IPS DF 6.9 (cell line): ENCODE results near the gene TARDBP.
"Not testable (repeated sequence)": the region's sequence is repeated elsewhere in the genome, so short reads cannot be mapped to it uniquely, and the experiment has no call there.

Experiments used
- DNase-seq: peaks from one replicate; pipeline ENCODE4 v3.0.0-alpha.2; 2013; ENCODE audit warnings: low read depth, low spot score
- H3K27ac ChIP-seq: one replicate; pipeline ENCODE4 v1.5.1; 2013; ENCODE audit warnings: low read length, control low read depth
- H3K27me3 ChIP-seq: 2 replicates; pipeline ENCODE4 v1.6.1; 2013; ENCODE audit warnings: mild to moderate bottlenecking, low read length; ENCODE audit not compliant: control insufficient read depth, insufficient read depth
- H3K36me3 ChIP-seq: 2 replicates; pipeline ENCODE4 v1.6.1; 2013; ENCODE audit warnings: low read length; ENCODE audit not compliant: control insufficient read depth, insufficient read depth
- H3K4me1 ChIP-seq: 2 replicates; pipeline ENCODE4 v1.6.1; 2013; ENCODE audit warnings: low read length; ENCODE audit not compliant: control insufficient read depth, insufficient read depth
- H3K4me3 ChIP-seq: 2 replicates; pipeline ENCODE4 v1.5.1; 2013; ENCODE audit warnings: mild to moderate bottlenecking, low read length
- H3K9me3 ChIP-seq: 2 replicates; pipeline ENCODE4 v1.6.1; 2013; ENCODE audit warnings: low read length, inconsistent platforms; ENCODE audit not compliant: control insufficient read depth, insufficient read depth
- WGBS: extraction: QIAGEN DNeasy Blood & Tissue Kit; methylation state at CpG from one replicate; pipeline ENCODE4 v1.1.7; 2013; ENCODE audit warnings: mixed read lengths, missing lambda C conversion rate; ENCODE audit not compliant: insufficient read length, insufficient coverage; 5-methylcytosine and 5-hydroxymethylcytosine counted together

The TARDBP gene

GRCh38 chr1:11059968-11060830 is 47.7 kb downstream of the TARDBP start, which contains the start of gene SRM:
Gene SRM, minus strand, starts transcription at chr1:11060018. Its CDS starts 75 bp downstream, at chr1:11059943.
- Histone ChIP-seq H3K9me3 (no peaks in the 10 kb centered on the region), H3K4me3 (peak within 1 kb of the TSS; percentile 91), H3K27ac (no peak within 1 kb of the TSS), H3K27me3 (no peaks in the 10 kb centered on the region), H3K4me1 (0 out of 2 replicates have a peak, but pooled peaks cover 2% of the 10 kb centered on the region), H3K36me3 (peaks cover 10% of the 10 kb centered on the region; the same call in 1 of the 2 replicates)
- no CpG with 5 or more reads among the region's 83 CpGs for WGBS
- peak; percentile 75 for DNase-seq

- Histone ChIP-seq H3K9me3 (no peaks in the 10 kb centered on the region), H3K4me3 (no peak overlapping the region), H3K4me1 (0 out of 2 replicates have a peak, but pooled peaks cover 2% of the 10 kb centered on the region), H3K36me3 (peaks cover 5% of the 10 kb centered on the region; the same call in 1 of the 2 replicates), H3K27me3 (no peaks in the 10 kb centered on the region), H3K27ac (no peak overlapping the region)
- WGBS: no CpG with 5 or more reads among the region's 5 CpGs
- no peak for DNase-seq
Measured at GRCh38 chr1:11061652-11062365, 49.4 kb downstream of the TARDBP start.

GRCh38 chr1:11062965-11063401 is 50.5 kb downstream of the TARDBP start:
- Histone ChIP-seq H3K9me3 (no peaks in the 10 kb centered on the region), H3K4me3 (no peak overlapping the region), H3K4me1 (0 out of 2 replicates have a peak, but pooled peaks cover 2% of the 10 kb centered on the region), H3K27me3 (no peaks in the 10 kb centered on the region), H3K36me3 (peaks cover 10% of the 10 kb centered on the region; the same call in 1 of the 2 replicates), H3K27ac (no peak overlapping the region)
- no CpG with 5 or more reads among the region's 3 CpGs for WGBS
- no peak for DNase-seq

- not testable (repeated sequence) for H3K27ac ChIP-seq, DNase-seq, H3K4me1 ChIP-seq, H3K4me3 ChIP-seq, H3K27me3 ChIP-seq, H3K9me3 ChIP-seq
- H3K36me3 ChIP-seq: peaks cover 18% of the 10 kb centered on the region; the same call in 1 of the 2 replicates
- no CpG with 5 or more reads among the region's 18 CpGs for WGBS
Measured at GRCh38 chr1:11063937-11064537, 51.6 kb downstream of the TARDBP start.

- no peak overlapping the region for H3K4me3 ChIP-seq
- no peaks in the 10 kb centered on the region for H3K4me1 ChIP-seq
- no peaks in the 10 kb centered on the region for H3K9me3 ChIP-seq
- H3K36me3 ChIP-seq: peaks cover 26% of the 10 kb centered on the region; the same call in 1 of the 2 replicates
- no peak overlapping the region for H3K27ac ChIP-seq
- no peak for DNase-seq
- WGBS: no CpG with 5 or more reads among the region's 3 CpGs
- no peaks in the 10 kb centered on the region for H3K27me3 ChIP-seq
Measured at GRCh38 chr1:11064942-11065341, 52.5 kb downstream of the TARDBP start.

GRCh38 chr1:11065796-11066195 is 53.3 kb downstream of the TARDBP start:
- no peak for DNase-seq
- no peaks in the 10 kb centered on the region for H3K9me3 ChIP-seq
- H3K27me3 ChIP-seq: no peaks in the 10 kb centered on the region
- WGBS: no CpG with 5 or more reads among the region's 1 CpG
- H3K4me3 ChIP-seq: no peak overlapping the region
- no peaks in the 10 kb centered on the region for H3K4me1 ChIP-seq
- peaks cover 31% of the 10 kb centered on the region for H3K36me3 ChIP-seq
- no peak overlapping the region for H3K27ac ChIP-seq

- no peak for DNase-seq
- H3K4me3 ChIP-seq: no peak overlapping the region
- no peak overlapping the region for H3K27ac ChIP-seq
- no CpG with 5 or more reads among the region's 18 CpGs for WGBS
- H3K4me1 ChIP-seq: no peaks in the 10 kb centered on the region
- H3K36me3 ChIP-seq: peaks cover 45% of the 10 kb centered on the region
- no peaks in the 10 kb centered on the region for H3K27me3 ChIP-seq
- no peaks in the 10 kb centered on the region for H3K9me3 ChIP-seq
Measured at GRCh38 chr1:11067716-11068599, 55.5 kb downstream of the TARDBP start.

GRCh38 chr1:11068600-11069473 is 56.4 kb downstream of the TARDBP start:
- Histone ChIP-seq H3K9me3 (no peaks in the 10 kb centered on the region), H3K27ac (no peak overlapping the region), H3K36me3 (peaks cover 47% of the 10 kb centered on the region), H3K4me1 (no peaks in the 10 kb centered on the region), H3K27me3 (no peaks in the 10 kb centered on the region), H3K4me3 (no peak overlapping the region)
- no CpG with 5 or more reads among the region's 17 CpGs for WGBS
- DNase-seq: no peak

GRCh38 chr1:11070876-11071275 is 58.4 kb downstream of the TARDBP start:
- H3K27ac ChIP-seq: no peak overlapping the region
- peaks cover 54% of the 10 kb centered on the region for H3K36me3 ChIP-seq
- H3K27me3 ChIP-seq: no peaks in the 10 kb centered on the region
- H3K4me3 ChIP-seq: no peak overlapping the region
- DNase-seq: no peak
- no CpG with 5 or more reads among the region's 11 CpGs for WGBS
- no peaks in the 10 kb centered on the region for H3K4me1 ChIP-seq
- H3K9me3 ChIP-seq: no peaks in the 10 kb centered on the region
